GM12878 (cell line): ENCODE results near the gene CTDSP1. TPM values are rescaled to one million over a fixed set of nuclear protein-coding genes. Genes with fewer than 3 reads are reported as not detected.

ENCODE experiments used
- BACH1 ChIP-seq: fragments of 450-650 bp; IDR thresholded peaks from 2 replicates; pipeline ENCODE4 v1.6.1; 2017; ENCODE audit warnings: mild to moderate bottlenecking, borderline replicate concordance
- BHLHE40 ChIP-seq, 2 experiments: fragments of 450-650 bp in 1 of 2; IDR thresholded peaks; 2 replicates each; pipeline ENCODE4 v1.6.1; 2011 to 2017; ENCODE audit warnings: low read depth in 2 of 2, borderline replicate concordance in 1 of 2, improper control_type of control experiment in 1 of 2, low read length in 1 of 2, mild to moderate bottlenecking in 1 of 2
- CBFB ChIP-seq: IDR thresholded peaks from 2 replicates; pipeline ENCODE4 v1.6.1; 2016; ENCODE audit warnings: antibody characterized with exemption, low read depth
- EP300 ChIP-seq, 2 experiments: fragments of 150-350 bp in 1 of 2; IDR thresholded peaks; 2 replicates each; pipeline ENCODE4 v1.6.1; 2011 to 2012; ENCODE audit warnings: low read depth in 2 of 2, low read length in 2 of 2, borderline replicate concordance in 1 of 2, improper control_type of control experiment in 1 of 2, inconsistent platforms in 1 of 2; ENCODE audit not compliant: control insufficient read depth in 1 of 2
- ETV6 ChIP-seq, 2 experiments: fragments of 450-650 bp in 1 of 2; IDR thresholded peaks in 1 of 2; conservative IDR thresholded peaks in 1 of 2; 2 replicates each; pipeline ENCODE4 v1.6.1; 2014; ENCODE audit warnings: antibody characterized with exemption in 1 of 2, borderline replicate concordance in 1 of 2, low read depth in 1 of 2, mild to moderate bottlenecking in 1 of 2, moderate library complexity in 1 of 2
- FOXM1 ChIP-seq: IDR thresholded peaks from 2 replicates; pipeline ENCODE4 v1.6.1; 2012; ENCODE audit warnings: low read depth, mild to moderate bottlenecking, inconsistent platforms, low read length, moderate library complexity
- LARP7 ChIP-seq: fragments of 450-650 bp; IDR thresholded peaks from 2 replicates; pipeline ENCODE4 v1.6.1; 2017; ENCODE audit warnings: mild to moderate bottlenecking
- MTA2 ChIP-seq: fragments of 450-650 bp; IDR thresholded peaks from 2 replicates; pipeline ENCODE4 v1.6.1; 2016; ENCODE audit warnings: low read depth, mild to moderate bottlenecking, moderate library complexity
- MTA3 ChIP-seq: IDR thresholded peaks from 2 replicates; pipeline ENCODE4 v1.6.1; 2012; ENCODE audit warnings: low read length, inconsistent platforms, borderline replicate concordance
- MYC ChIP-seq: IDR thresholded peaks from 2 replicates; pipeline ENCODE4 v1.6.1; 2011; ENCODE audit warnings: mild to moderate bottlenecking, low read length, moderate library complexity, inconsistent platforms; ENCODE audit not compliant: insufficient read depth, insufficient replicate concordance, insufficient read length, severe bottlenecking
- PKNOX1 ChIP-seq: fragments of 450-650 bp; IDR thresholded peaks from 2 replicates; pipeline ENCODE4 v1.6.1; 2016; ENCODE audit warnings: mild to moderate bottlenecking
- POLR2A ChIP-seq: IDR thresholded peaks from 2 replicates; pipeline ENCODE4 v1.6.1; 2011; ENCODE audit warnings: low read depth, mild to moderate bottlenecking, low read length
- POLR2AphosphoS2 ChIP-seq: IDR thresholded peaks from 2 replicates; pipeline ENCODE4 v1.6.1; 2011; ENCODE audit warnings: low read depth, mild to moderate bottlenecking, low read length, improper control_type of control experiment, moderate library complexity
- RAD21 ChIP-seq: IDR thresholded peaks from 2 replicates; pipeline ENCODE4 v1.6.1; 2011; ENCODE audit warnings: mild to moderate bottlenecking, low read depth, low read length, moderate library complexity; ENCODE audit not compliant: insufficient read depth
- RFX5 ChIP-seq: IDR thresholded peaks from 2 replicates; pipeline ENCODE4 v1.6.1; 2011; ENCODE audit warnings: low read depth, low read length, improper control_type of control experiment
- RUNX3 ChIP-seq: IDR thresholded peaks from 2 replicates; pipeline ENCODE4 v1.6.1; 2012; ENCODE audit warnings: low read length, inconsistent platforms
- SMAD1 ChIP-seq: fragments of 450-650 bp; IDR thresholded peaks from 2 replicates; pipeline ENCODE4 v1.6.1; 2018; ENCODE audit warnings: mild to moderate bottlenecking, low read depth; ENCODE audit not compliant: partially characterized antibody
- SMARCA5 ChIP-seq: fragments of 450-650 bp; IDR thresholded peaks from 2 replicates; pipeline ENCODE4 v1.6.1; 2017; ENCODE audit warnings: mild to moderate bottlenecking
- SRF ChIP-seq, 2 experiments: IDR thresholded peaks; 2 replicates each; pipeline ENCODE4 v1.6.1; 2011; ENCODE audit warnings: low read depth in 2 of 2, low read length in 2 of 2, mild to moderate bottlenecking in 1 of 2, moderate library complexity in 1 of 2
- ZBED1 ChIP-seq: IDR thresholded peaks from 2 replicates; pipeline ENCODE4 v1.6.1; 2016; ENCODE audit warnings: borderline replicate concordance
- polyA plus RNA-seq, 11 experiments: library from polyadenylated mRNA; depleted of rRNA in 4 of 11; unstranded in 6 of 11; stranded (reverse) in 5 of 11; fragments of >200 nt; fragmentation: Nextera tagmentation in 4 of 11; fragmentation: Illumina TruSeq in 1 of 11; extraction: Ambion mirVana in 4 of 11; extraction: Trizol in 1 of 11; gene quantifications; 1 replicate in 1 of 11; 2 replicates in 10 of 11; pipeline versions ENCODE4 v1.2.1 to v1.2.3, GENCODE V29; 2011 to 2016; ENCODE audit warnings: inconsistent platforms in 2 of 11, missing spikeins in 2 of 11, low read depth in 1 of 11
- total RNA-seq, 4 experiments: library from RNA; depleted of rRNA in 3 of 4; stranded (reverse); fragments of >200 nt in 3 of 4; fragmentation: Illumina TruSeq in 1 of 4; extraction: Trizol in 1 of 4; gene quantifications; 2 replicates each; pipeline versions ENCODE4 v1.2.1 to v1.2.3, GENCODE V29; 2013 to 2021
- TF ChIP-seq, protein P1 (sequence below): IDR thresholded peaks from 2 replicates; pipeline ENCODE4 v1.6.1; 2012; ENCODE audit warnings: improper control_type of control experiment, low read depth, low read length; ENCODE audit not compliant: insufficient replicate concordance

The CTDSP1 gene
- total and polyA plus RNA-seq, 10 of the 15 experiments (the other 5 are each of a cell fraction or from before 2014, with no cell fraction given), result 3.0 to 75.9 (median 34.4) TPM

GRCh38 chr2:218406949-218407618 lies 7.4 kb downstream of the CTDSP1 start (continued):
- no peak for TF ChIP-seq BACH1
- peak; percentile 36; the same call in 1 of the 2 replicates for TF ChIP-seq ZBED1
- TF ChIP-seq EP300 (IDR thresholded peaks at IDR 0.05; ENCODE audit: borderline replicate concordance in 1 of 2, control insufficient read depth in 1 of 2, low read depth in 2 of 2, low read length in 2 of 2), result no peak
- TF ChIP-seq BHLHE40 (IDR thresholded peaks at IDR 0.05; ENCODE audit: borderline replicate concordance in 1 of 2, low read depth in 2 of 2, low read length in 1 of 2), result peak in 1 of 2 experiments; percentile 37; a peak in 1 of 4 replicates
- TF ChIP-seq SMAD1, result no peak
- TF ChIP-seq SMARCA5, result peak; percentile 53; the same call in 1 of the 2 replicates
- TF ChIP-seq POLR2AphosphoS2, result 0 out of 2 replicates have a peak, but pooled peaks have one; percentile 6
- TF ChIP-seq MTA2, result no peak
- TF ChIP-seq PKNOX1, result no peak
- TF ChIP-seq RUNX3, result peak; percentile 65
- TF ChIP-seq MTA3, result peak; percentile 48; the same call in 1 of the 2 replicates
- no peak for TF ChIP-seq FOXM1
- no peak for TF ChIP-seq RFX5
- TF ChIP-seq CBFB, result 0 out of 2 replicates have a peak, but pooled peaks have one; percentile 16
- no peak for TF ChIP-seq MYC
- peak; percentile 58; the same call in 1 of the 2 replicates for TF ChIP-seq POLR2A
- 0 out of 4 replicates have a peak, but pooled peaks of 1 of the 2 experiments have one; percentile 1 for TF ChIP-seq ETV6 (conservative IDR thresholded peaks at IDR 0.05 in 1 of 2, IDR thresholded peaks at IDR 0.05 in 1 of 2; ENCODE audit: borderline replicate concordance in 1 of 2, low read depth in 1 of 2)
- TF ChIP-seq RAD21, result no peak
- TF ChIP-seq, protein P1, sequence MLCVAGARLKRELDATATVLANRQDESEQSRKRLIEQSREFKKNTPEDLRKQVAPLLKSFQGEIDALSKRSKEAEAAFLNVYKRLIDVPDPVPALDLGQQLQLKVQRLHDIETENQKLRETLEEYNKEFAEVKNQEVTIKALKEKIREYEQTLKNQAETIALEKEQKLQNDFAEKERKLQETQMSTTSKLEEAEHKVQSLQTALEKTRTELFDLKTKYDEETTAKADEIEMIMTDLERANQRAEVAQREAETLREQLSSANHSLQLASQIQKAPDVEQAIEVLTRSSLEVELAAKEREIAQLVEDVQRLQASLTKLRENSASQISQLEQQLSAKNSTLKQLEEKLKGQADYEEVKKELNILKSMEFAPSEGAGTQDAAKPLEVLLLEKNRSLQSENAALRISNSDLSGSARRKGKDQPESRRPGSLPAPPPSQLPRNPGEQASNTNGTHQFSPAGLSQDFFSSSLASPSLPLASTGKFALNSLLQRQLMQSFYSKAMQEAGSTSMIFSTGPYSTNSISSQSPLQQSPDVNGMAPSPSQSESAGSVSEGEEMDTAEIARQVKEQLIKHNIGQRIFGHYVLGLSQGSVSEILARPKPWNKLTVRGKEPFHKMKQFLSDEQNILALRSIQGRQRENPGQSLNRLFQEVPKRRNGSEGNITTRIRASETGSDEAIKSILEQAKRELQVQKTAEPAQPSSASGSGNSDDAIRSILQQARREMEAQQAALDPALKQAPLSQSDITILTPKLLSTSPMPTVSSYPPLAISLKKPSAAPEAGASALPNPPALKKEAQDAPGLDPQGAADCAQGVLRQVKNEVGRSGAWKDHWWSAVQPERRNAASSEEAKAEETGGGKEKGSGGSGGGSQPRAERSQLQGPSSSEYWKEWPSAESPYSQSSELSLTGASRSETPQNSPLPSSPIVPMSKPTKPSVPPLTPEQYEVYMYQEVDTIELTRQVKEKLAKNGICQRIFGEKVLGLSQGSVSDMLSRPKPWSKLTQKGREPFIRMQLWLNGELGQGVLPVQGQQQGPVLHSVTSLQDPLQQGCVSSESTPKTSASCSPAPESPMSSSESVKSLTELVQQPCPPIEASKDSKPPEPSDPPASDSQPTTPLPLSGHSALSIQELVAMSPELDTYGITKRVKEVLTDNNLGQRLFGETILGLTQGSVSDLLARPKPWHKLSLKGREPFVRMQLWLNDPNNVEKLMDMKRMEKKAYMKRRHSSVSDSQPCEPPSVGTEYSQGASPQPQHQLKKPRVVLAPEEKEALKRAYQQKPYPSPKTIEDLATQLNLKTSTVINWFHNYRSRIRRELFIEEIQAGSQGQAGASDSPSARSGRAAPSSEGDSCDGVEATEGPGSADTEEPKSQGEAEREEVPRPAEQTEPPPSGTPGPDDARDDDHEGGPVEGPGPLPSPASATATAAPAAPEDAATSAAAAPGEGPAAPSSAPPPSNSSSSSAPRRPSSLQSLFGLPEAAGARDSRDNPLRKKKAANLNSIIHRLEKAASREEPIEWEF, result no peak
- TF ChIP-seq LARP7, result peak; percentile 72
- TF ChIP-seq SRF (IDR thresholded peaks at IDR 0.05; ENCODE audit: low read depth in 2 of 2, low read length in 2 of 2), result no peak
